ENCODE measurements around the gene ALAD. TPM values are rescaled to one million over a fixed set of nuclear protein-coding genes. Genes with fewer than 3 reads are reported as not detected.

The ALAD gene
- total and polyA plus RNA-seq, 2 of the 13 experiments (the other 11 are each of a cell fraction or from before 2014, with no cell fraction given): 21.8 to 30.1 TPM

- TF ChIP-seq ZFYVE20 (CRISPR knock-in tag; IDR thresholded peaks at IDR 0.05; ENCODE audit: borderline replicate concordance, low read depth) (0 out of 2 replicates have a peak, but pooled peaks have one; percentile 78), SNAI1 (CRISPR knock-in tag; IDR thresholded peaks at IDR 0.05; ENCODE audit: borderline replicate concordance) (peak; percentile 70; the same call in 1 of the 2 replicates), ZBTB38 (CRISPR knock-in tag; IDR thresholded peaks at IDR 0.05) (peak; percentile 76; the same call in 1 of the 2 replicates), ZNF547 (CRISPR knock-in tag; IDR thresholded peaks at IDR 0.05) (peak; percentile 96), ZNF883 (CRISPR knock-in tag; IDR thresholded peaks at IDR 0.05; ENCODE audit: not compliant biosample characterization) (peak; percentile 26), HHEX (CRISPR knock-in tag; IDR thresholded peaks at IDR 0.05) (no peak), TSC22D2 (CRISPR knock-in tag; IDR thresholded peaks at IDR 0.05; ENCODE audit: borderline replicate concordance) (peak; percentile 85; the same call in 1 of the 2 replicates), ZNF788 (CRISPR knock-in tag; IDR thresholded peaks at IDR 0.05; ENCODE audit: borderline replicate concordance) (peak; percentile 92; the same call in 1 of the 2 replicates), SP5 (CRISPR knock-in tag; IDR thresholded peaks at IDR 0.05; ENCODE audit: borderline replicate concordance, low read depth) (peak; percentile 82), ZMYM2 (CRISPR knock-in tag; IDR thresholded peaks at IDR 0.05) (peak; percentile 25; the same call in 1 of the 2 replicates), HDAC6 (IDR thresholded peaks at IDR 0.05; ENCODE audit: low read depth, low read length) (no peak), MZF1 (CRISPR knock-in tag; IDR thresholded peaks at IDR 0.05; ENCODE audit: borderline replicate concordance) (no peak), ZNF296 (CRISPR knock-in tag; conservative IDR thresholded peaks at IDR 0.05) (no peak), MBD4 (IDR thresholded peaks at IDR 0.05; ENCODE audit: borderline replicate concordance, low read length) (no peak), CHD4 (IDR thresholded peaks at IDR 0.05; ENCODE audit: borderline replicate concordance, low read length) (no peak), E2F5 (CRISPR knock-in tag; conservative IDR thresholded peaks at IDR 0.05) (peak; percentile 91), PTBP1 (IDR thresholded peaks at IDR 0.05; ENCODE audit: low read depth, low read length, poor library complexity, severe bottlenecking) (peak; percentile 77), NR1H2 (CRISPR knock-in tag; IDR thresholded peaks at IDR 0.05; ENCODE audit: borderline replicate concordance, low read depth) (no peak), GATAD2A (CRISPR knock-in tag; IDR thresholded peaks at IDR 0.05) (peak; percentile 75; the same call in 1 of the 2 replicates)
- TF ChIP-seq, protein P1, sequence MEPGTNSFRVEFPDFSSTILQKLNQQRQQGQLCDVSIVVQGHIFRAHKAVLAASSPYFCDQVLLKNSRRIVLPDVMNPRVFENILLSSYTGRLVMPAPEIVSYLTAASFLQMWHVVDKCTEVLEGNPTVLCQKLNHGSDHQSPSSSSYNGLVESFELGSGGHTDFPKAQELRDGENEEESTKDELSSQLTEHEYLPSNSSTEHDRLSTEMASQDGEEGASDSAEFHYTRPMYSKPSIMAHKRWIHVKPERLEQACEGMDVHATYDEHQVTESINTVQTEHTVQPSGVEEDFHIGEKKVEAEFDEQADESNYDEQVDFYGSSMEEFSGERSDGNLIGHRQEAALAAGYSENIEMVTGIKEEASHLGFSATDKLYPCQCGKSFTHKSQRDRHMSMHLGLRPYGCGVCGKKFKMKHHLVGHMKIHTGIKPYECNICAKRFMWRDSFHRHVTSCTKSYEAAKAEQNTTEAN (CRISPR knock-in tag; conservative IDR thresholded peaks at IDR 0.05): peak; percentile 59
- TF ChIP-seq, protein P2, sequence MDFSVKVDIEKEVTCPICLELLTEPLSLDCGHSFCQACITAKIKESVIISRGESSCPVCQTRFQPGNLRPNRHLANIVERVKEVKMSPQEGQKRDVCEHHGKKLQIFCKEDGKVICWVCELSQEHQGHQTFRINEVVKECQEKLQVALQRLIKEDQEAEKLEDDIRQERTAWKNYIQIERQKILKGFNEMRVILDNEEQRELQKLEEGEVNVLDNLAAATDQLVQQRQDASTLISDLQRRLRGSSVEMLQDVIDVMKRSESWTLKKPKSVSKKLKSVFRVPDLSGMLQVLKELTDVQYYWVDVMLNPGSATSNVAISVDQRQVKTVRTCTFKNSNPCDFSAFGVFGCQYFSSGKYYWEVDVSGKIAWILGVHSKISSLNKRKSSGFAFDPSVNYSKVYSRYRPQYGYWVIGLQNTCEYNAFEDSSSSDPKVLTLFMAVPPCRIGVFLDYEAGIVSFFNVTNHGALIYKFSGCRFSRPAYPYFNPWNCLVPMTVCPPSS (IDR thresholded peaks at IDR 0.05): no peak
- TF ChIP-seq, protein P3, sequence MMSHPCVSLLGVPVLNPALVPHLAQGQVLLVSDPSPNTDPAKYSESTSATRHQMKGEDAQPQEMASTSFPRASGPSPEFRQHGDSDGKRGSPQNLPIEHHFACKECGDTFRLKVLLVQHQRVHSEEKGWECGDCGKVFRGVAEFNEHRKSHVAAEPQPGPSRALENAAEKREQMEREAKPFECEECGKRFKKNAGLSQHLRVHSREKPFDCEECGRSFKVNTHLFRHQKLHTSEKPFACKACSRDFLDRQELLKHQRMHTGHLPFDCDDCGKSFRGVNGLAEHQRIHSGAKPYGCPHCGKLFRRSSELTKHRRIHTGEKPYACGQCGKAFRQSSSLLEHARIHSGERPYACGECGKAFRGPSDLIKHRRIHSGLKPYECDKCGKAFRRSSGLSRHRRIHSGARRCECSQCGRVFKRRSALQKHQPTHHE (CRISPR knock-in tag; IDR thresholded peaks at IDR 0.05; ENCODE audit: borderline replicate concordance): peak; percentile 87; the same call in 1 of the 2 replicates
- TF ChIP-seq, protein P4, sequence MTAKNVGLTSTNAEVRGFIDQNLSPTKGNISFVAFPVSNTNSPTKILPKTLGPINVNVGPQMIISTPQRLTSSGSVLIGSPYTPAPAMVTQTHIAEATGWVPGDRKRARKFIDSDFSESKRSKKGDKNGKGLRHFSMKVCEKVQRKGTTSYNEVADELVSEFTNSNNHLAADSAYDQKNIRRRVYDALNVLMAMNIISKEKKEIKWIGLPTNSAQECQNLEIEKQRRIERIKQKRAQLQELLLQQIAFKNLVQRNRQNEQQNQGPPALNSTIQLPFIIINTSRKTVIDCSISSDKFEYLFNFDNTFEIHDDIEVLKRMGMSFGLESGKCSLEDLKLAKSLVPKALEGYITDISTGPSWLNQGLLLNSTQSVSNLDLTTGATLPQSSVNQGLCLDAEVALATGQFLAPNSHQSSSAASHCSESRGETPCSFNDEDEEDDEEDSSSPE (CRISPR knock-in tag; IDR thresholded peaks at IDR 0.05): peak; percentile 94
These were observed 9.3 kb upstream of the ALAD start, which contains the start of the genes C9orf43 and POLE3 (continued) for GRCh38 chr9:113410207-113410864.

All from HepG2 (cell line).